ENCODE results near the gene NOX4.

Gene NOX4

GRCh38 chr11:89498845-89499448 is 7.8 kb upstream of the NOX4 start:
- H3K27me3 ChIP-seq (ENCODE audit: insufficient read depth, poor library complexity, severe bottlenecking), result no peaks in the 10 kb centered on the region
- no peak overlapping the region for H3K27ac ChIP-seq (replicated peaks)
- TF ChIP-seq REST (IDR thresholded peaks at IDR 0.05; ENCODE audit: insufficient replicate concordance, low read depth) (no peak), SPI1 (IDR thresholded peaks at IDR 0.05; ENCODE audit: borderline replicate concordance, low read depth) (no peak), CTCF (IDR thresholded peaks at IDR 0.05; ENCODE audit: insufficient read depth, low read length) (peak; percentile 44)
- DNase-seq (ENCODE audit: low read depth in 1 of 2, low spot score in 1 of 2), result peak; percentile 5 to 32
- H3K4me3 ChIP-seq (replicated peaks; ENCODE audit: insufficient read depth, low read length), result no peak overlapping the region

- peaks cover 4% of the 10 kb centered on the region for H3K27me3 ChIP-seq (ENCODE audit: insufficient read depth, poor library complexity, severe bottlenecking)
- no peak for DNase-seq (ENCODE audit: low read depth in 1 of 2, low spot score in 1 of 2)
- H3K27ac ChIP-seq (replicated peaks), result no peak overlapping the region
- H3K4me3 ChIP-seq (replicated peaks; ENCODE audit: insufficient read depth, low read length), result no peak overlapping the region
- TF ChIP-seq GABPA (IDR thresholded peaks at IDR 0.05; ENCODE audit: low read depth) (no peak), POLR2AphosphoS5 (IDR thresholded peaks at IDR 0.05; ENCODE audit: low read depth) (no peak)
These were observed 4.8 kb upstream of the NOX4 start for GRCh38 chr11:89495951-89496350.

GRCh38 chr11:89493431-89493830 is 2.3 kb upstream of the NOX4 start:
- no peak for DNase-seq (ENCODE audit: low read depth in 1 of 2, low spot score in 1 of 2)
- H3K27me3 ChIP-seq (ENCODE audit: insufficient read depth, poor library complexity, severe bottlenecking), result peaks cover 11% of the 10 kb centered on the region
- no peak for TF ChIP-seq GABPA (IDR thresholded peaks at IDR 0.05; ENCODE audit: low read depth)
- TF ChIP-seq POLR2AphosphoS5 (IDR thresholded peaks at IDR 0.05; ENCODE audit: low read depth), result no peak
- TF ChIP-seq CTCF (IDR thresholded peaks at IDR 0.05; ENCODE audit: insufficient read depth, low read length), result no peak
- no peak overlapping the region for H3K4me3 ChIP-seq (replicated peaks; ENCODE audit: insufficient read depth, low read length)
- H3K27ac ChIP-seq (replicated peaks), result no peak overlapping the region

- Histone ChIP-seq H3K4me3 (replicated peaks; ENCODE audit: insufficient read depth, low read length) (no peak overlapping the region), H3K27ac (replicated peaks) (no peak overlapping the region), H3K27me3 (ENCODE audit: insufficient read depth, poor library complexity, severe bottlenecking) (peaks cover 11% of the 10 kb centered on the region)
- no peak for DNase-seq (ENCODE audit: low read depth in 1 of 2, low spot score in 1 of 2)
- TF ChIP-seq POLR2AphosphoS5 (IDR thresholded peaks at IDR 0.05; ENCODE audit: low read depth), result no peak
- no peak for TF ChIP-seq SPI1 (IDR thresholded peaks at IDR 0.05; ENCODE audit: borderline replicate concordance, low read depth)
- TF ChIP-seq GABPA (IDR thresholded peaks at IDR 0.05; ENCODE audit: low read depth), result no peak
- TF ChIP-seq REST (IDR thresholded peaks at IDR 0.05; ENCODE audit: insufficient replicate concordance, low read depth), result no peak
- no peak for TF ChIP-seq CTCF (IDR thresholded peaks at IDR 0.05; ENCODE audit: insufficient read depth, low read length)
These were observed 584 bp downstream of the NOX4 start for GRCh38 chr11:89490602-89490980.

Measured in HL-60 (cell line).